ENCODE results near the gene DZIP3. TPM values are rescaled to one million over a fixed set of nuclear protein-coding genes. Genes with fewer than 3 reads are reported as not detected.

Gene DZIP3
- total and polyA plus RNA-seq, 2 experiments from 2014 or later, result 28.7 to 32.0 TPM

DNA sequence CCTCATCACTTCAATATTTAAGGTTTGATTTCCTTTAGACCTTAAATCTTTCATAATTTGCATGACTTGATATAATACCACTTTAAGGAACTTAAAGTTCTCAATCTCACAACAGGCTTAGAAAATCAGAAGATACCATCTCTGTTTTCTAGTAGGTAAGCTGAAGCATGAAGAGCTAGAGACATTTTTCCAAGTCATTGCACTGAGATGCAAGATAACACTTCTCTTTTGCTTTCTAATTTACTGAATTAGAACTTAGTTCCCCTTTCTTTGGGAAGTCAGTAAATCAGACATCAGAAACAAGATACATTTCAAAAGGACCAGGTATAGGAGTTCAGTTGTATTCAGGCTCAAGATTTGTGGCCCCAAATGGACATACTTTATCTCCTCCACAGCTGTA lies 79.7 kb downstream of the DZIP3 start (continued):
- TF ChIP-seq, protein P1, sequence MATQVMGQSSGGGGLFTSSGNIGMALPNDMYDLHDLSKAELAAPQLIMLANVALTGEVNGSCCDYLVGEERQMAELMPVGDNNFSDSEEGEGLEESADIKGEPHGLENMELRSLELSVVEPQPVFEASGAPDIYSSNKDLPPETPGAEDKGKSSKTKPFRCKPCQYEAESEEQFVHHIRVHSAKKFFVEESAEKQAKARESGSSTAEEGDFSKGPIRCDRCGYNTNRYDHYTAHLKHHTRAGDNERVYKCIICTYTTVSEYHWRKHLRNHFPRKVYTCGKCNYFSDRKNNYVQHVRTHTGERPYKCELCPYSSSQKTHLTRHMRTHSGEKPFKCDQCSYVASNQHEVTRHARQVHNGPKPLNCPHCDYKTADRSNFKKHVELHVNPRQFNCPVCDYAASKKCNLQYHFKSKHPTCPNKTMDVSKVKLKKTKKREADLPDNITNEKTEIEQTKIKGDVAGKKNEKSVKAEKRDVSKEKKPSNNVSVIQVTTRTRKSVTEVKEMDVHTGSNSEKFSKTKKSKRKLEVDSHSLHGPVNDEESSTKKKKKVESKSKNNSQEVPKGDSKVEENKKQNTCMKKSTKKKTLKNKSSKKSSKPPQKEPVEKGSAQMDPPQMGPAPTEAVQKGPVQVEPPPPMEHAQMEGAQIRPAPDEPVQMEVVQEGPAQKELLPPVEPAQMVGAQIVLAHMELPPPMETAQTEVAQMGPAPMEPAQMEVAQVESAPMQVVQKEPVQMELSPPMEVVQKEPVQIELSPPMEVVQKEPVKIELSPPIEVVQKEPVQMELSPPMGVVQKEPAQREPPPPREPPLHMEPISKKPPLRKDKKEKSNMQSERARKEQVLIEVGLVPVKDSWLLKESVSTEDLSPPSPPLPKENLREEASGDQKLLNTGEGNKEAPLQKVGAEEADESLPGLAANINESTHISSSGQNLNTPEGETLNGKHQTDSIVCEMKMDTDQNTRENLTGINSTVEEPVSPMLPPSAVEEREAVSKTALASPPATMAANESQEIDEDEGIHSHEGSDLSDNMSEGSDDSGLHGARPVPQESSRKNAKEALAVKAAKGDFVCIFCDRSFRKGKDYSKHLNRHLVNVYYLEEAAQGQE (IDR thresholded peaks at IDR 0.05; ENCODE audit: unreplicated experiment), result no peak
- TF ChIP-seq ZNF114 (CRISPR knock-in tag; IDR thresholded peaks at IDR 0.05) (no peak), STAT1 (IDR thresholded peaks at IDR 0.05; ENCODE audit: unreplicated experiment) (no peak), NANOG (IDR thresholded peaks at IDR 0.05; ENCODE audit: borderline replicate concordance) (no peak), POLR2AphosphoS5 (IDR thresholded peaks at IDR 0.05; ENCODE audit: low read depth) (no peak), CREB1 (CRISPR knock-in tag; IDR thresholded peaks at IDR 0.05; ENCODE audit: low read depth) (no peak)
- TF ChIP-seq, protein P2, sequence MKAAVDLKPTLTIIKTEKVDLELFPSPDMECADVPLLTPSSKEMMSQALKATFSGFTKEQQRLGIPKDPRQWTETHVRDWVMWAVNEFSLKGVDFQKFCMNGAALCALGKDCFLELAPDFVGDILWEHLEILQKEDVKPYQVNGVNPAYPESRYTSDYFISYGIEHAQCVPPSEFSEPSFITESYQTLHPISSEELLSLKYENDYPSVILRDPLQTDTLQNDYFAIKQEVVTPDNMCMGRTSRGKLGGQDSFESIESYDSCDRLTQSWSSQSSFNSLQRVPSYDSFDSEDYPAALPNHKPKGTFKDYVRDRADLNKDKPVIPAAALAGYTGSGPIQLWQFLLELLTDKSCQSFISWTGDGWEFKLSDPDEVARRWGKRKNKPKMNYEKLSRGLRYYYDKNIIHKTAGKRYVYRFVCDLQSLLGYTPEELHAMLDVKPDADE (IDR thresholded peaks at IDR 0.05), result no peak
- TF ChIP-seq, protein P3, sequence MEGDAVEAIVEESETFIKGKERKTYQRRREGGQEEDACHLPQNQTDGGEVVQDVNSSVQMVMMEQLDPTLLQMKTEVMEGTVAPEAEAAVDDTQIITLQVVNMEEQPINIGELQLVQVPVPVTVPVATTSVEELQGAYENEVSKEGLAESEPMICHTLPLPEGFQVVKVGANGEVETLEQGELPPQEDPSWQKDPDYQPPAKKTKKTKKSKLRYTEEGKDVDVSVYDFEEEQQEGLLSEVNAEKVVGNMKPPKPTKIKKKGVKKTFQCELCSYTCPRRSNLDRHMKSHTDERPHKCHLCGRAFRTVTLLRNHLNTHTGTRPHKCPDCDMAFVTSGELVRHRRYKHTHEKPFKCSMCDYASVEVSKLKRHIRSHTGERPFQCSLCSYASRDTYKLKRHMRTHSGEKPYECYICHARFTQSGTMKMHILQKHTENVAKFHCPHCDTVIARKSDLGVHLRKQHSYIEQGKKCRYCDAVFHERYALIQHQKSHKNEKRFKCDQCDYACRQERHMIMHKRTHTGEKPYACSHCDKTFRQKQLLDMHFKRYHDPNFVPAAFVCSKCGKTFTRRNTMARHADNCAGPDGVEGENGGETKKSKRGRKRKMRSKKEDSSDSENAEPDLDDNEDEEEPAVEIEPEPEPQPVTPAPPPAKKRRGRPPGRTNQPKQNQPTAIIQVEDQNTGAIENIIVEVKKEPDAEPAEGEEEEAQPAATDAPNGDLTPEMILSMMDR (conservative IDR thresholded peaks at IDR 0.05; ENCODE audit: low read depth in 2 of 2), result no peak

DNA sequence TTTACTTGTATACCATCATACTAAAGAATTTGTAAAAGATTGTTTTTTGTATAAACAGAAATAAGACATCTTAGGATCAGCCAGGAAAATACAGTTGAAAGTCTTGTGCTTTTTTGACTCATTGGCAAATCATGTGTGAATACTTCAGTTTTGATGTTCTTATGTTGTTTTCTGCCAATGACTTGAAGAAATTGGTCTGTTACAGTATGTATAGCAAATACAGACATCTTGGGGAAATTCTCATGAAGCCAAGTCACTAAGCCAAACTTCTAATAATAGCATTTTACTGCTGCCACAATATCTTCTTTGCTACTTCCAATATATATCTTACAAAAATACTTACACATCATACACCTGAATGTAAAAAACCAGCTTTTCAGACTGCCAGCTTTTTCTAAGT lies 83.2 kb downstream of the DZIP3 start:
- Histone ChIP-seq H3K27ac (ENCODE audit: low read depth) (no peak overlapping the region), H2AFZ (no peak overlapping the region), H3K4me1 (ENCODE audit: insufficient read depth) (no peaks in the 10 kb centered on the region), H3K4me2 (no peak overlapping the region), H3K36me3 (ENCODE audit: insufficient read depth) (no peaks in the 10 kb centered on the region), H3K27me3 (ENCODE audit: insufficient read depth) (no peaks in the 10 kb centered on the region), H4K20me1 (replicated peaks; ENCODE audit: insufficient read depth) (no peaks in the 10 kb centered on the region), H3K4me3 (no peak overlapping the region), H3K9me2 (ENCODE audit: insufficient read depth) (no peaks in the 10 kb centered on the region), H3F3A (replicated peaks; ENCODE audit: low read depth) (no peaks in the 10 kb centered on the region), H3K79me2 (replicated peaks; ENCODE audit: insufficient read depth) (no peaks in the 10 kb centered on the region)
- no peaks in the 10 kb centered on the region for H3K9me3 Mint-ChIP-seq
- no peak overlapping the region for H3K4me3 Mint-ChIP-seq
- H3K27ac Mint-ChIP-seq, result no peak overlapping the region
- DNase-seq (ENCODE audit: low spot score), result no peak
- no peaks in the 10 kb centered on the region for H3K4me1 Mint-ChIP-seq
- ATAC-seq, result no peak
- TF ChIP-seq CREB1 (CRISPR knock-in tag; IDR thresholded peaks at IDR 0.05; ENCODE audit: low read depth) (no peak), ZNF331 (CRISPR knock-in tag; IDR thresholded peaks at IDR 0.05; ENCODE audit: low read depth) (no peak), JUNB (IDR thresholded peaks at IDR 0.05; ENCODE audit: unreplicated experiment) (no peak), STAT1 (IDR thresholded peaks at IDR 0.05; ENCODE audit: unreplicated experiment) (no peak), NANOG (IDR thresholded peaks at IDR 0.05; ENCODE audit: borderline replicate concordance) (no peak)
- TF ChIP-seq, protein P3 (conservative IDR thresholded peaks at IDR 0.05; ENCODE audit: low read depth in 2 of 2), result no peak
- no peaks in the 10 kb centered on the region for H3K27me3 Mint-ChIP-seq (ENCODE audit: insufficient read depth, low read depth, poor library complexity)
- H3K36me3 Mint-ChIP-seq (ENCODE audit: low read depth), result peaks cover 10% of the 10 kb centered on the region; the same call in 2 of the 3 replicates
